ENCODE data around the gene TM4SF1.

DNA sequence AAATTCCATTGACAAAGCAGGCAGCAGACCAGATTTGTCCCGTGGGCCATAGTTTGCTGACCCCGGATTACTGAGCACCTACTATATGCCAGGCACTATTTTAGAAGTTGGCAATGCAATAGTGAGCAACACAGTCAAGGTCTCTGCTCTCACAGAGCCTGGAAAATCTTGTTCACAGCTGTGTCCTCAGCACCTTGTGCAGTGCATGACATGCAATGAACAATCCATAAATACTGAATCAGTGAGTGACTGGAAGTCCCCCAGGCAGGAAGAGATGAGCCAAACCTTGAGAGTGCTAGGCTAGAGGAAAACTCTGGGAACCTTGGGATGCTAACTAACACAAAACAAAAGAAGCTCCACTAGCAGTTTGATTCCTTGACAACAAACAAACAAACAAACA lies 14.4 kb downstream of the TM4SF1 start:
- TF ChIP-seq, protein P1, sequence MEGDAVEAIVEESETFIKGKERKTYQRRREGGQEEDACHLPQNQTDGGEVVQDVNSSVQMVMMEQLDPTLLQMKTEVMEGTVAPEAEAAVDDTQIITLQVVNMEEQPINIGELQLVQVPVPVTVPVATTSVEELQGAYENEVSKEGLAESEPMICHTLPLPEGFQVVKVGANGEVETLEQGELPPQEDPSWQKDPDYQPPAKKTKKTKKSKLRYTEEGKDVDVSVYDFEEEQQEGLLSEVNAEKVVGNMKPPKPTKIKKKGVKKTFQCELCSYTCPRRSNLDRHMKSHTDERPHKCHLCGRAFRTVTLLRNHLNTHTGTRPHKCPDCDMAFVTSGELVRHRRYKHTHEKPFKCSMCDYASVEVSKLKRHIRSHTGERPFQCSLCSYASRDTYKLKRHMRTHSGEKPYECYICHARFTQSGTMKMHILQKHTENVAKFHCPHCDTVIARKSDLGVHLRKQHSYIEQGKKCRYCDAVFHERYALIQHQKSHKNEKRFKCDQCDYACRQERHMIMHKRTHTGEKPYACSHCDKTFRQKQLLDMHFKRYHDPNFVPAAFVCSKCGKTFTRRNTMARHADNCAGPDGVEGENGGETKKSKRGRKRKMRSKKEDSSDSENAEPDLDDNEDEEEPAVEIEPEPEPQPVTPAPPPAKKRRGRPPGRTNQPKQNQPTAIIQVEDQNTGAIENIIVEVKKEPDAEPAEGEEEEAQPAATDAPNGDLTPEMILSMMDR (IDR thresholded peaks at IDR 0.05 in 2 of 3, conservative IDR thresholded peaks at IDR 0.05 in 1 of 3; ENCODE audit: borderline replicate concordance in 1 of 3, insufficient read depth in 1 of 3, low read depth in 2 of 3, low read length in 2 of 3): no peak
- TF ChIP-seq SIN3A (IDR thresholded peaks at IDR 0.05; ENCODE audit: low read depth) (no peak), POLR2A (IDR thresholded peaks at IDR 0.05; ENCODE audit: borderline replicate concordance, extremely low read depth, insufficient read depth, insufficient read length) (no peak), POLR2AphosphoS5 (IDR thresholded peaks at IDR 0.05; ENCODE audit: low read depth, low read length) (no peak), SRF (IDR thresholded peaks at IDR 0.05; ENCODE audit: low read depth) (no peak), EZH2 (IDR thresholded peaks at IDR 0.05) (no peak), SP1 (IDR thresholded peaks at IDR 0.05; ENCODE audit: low read depth) (peak; percentile 25; the same call in 1 of the 2 replicates), ZFX (IDR thresholded peaks at IDR 0.05) (no peak)
- TF ChIP-seq, protein P2, sequence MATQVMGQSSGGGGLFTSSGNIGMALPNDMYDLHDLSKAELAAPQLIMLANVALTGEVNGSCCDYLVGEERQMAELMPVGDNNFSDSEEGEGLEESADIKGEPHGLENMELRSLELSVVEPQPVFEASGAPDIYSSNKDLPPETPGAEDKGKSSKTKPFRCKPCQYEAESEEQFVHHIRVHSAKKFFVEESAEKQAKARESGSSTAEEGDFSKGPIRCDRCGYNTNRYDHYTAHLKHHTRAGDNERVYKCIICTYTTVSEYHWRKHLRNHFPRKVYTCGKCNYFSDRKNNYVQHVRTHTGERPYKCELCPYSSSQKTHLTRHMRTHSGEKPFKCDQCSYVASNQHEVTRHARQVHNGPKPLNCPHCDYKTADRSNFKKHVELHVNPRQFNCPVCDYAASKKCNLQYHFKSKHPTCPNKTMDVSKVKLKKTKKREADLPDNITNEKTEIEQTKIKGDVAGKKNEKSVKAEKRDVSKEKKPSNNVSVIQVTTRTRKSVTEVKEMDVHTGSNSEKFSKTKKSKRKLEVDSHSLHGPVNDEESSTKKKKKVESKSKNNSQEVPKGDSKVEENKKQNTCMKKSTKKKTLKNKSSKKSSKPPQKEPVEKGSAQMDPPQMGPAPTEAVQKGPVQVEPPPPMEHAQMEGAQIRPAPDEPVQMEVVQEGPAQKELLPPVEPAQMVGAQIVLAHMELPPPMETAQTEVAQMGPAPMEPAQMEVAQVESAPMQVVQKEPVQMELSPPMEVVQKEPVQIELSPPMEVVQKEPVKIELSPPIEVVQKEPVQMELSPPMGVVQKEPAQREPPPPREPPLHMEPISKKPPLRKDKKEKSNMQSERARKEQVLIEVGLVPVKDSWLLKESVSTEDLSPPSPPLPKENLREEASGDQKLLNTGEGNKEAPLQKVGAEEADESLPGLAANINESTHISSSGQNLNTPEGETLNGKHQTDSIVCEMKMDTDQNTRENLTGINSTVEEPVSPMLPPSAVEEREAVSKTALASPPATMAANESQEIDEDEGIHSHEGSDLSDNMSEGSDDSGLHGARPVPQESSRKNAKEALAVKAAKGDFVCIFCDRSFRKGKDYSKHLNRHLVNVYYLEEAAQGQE (IDR thresholded peaks at IDR 0.05; ENCODE audit: low read depth): no peak
- TF ChIP-seq, protein P3, sequence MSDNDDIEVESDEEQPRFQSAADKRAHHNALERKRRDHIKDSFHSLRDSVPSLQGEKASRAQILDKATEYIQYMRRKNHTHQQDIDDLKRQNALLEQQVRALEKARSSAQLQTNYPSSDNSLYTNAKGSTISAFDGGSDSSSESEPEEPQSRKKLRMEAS (IDR thresholded peaks at IDR 0.05): no peak
